Stimulated activated CD4-positive, alpha-beta T cell treated with anti-CD3 and anti-CD28 coated beads, Interleukin-4, amount 100 ng/mL, for 4 hours (primary cell): ENCODE data around the gene GALNT16.
A peak's percentile ranks its signal among the peaks of the same experiment; 100 is the strongest.
"Not testable (repeated sequence)": the region's sequence is repeated elsewhere in the genome, so short reads cannot be mapped to it uniquely, and the experiment has no call there.

ENCODE experiments used
- DNase-seq, 2 experiments: peaks; one replicate each; pipeline ENCODE4 v3.0.0-alpha.2; 2020

GALNT16 gene

DNA sequence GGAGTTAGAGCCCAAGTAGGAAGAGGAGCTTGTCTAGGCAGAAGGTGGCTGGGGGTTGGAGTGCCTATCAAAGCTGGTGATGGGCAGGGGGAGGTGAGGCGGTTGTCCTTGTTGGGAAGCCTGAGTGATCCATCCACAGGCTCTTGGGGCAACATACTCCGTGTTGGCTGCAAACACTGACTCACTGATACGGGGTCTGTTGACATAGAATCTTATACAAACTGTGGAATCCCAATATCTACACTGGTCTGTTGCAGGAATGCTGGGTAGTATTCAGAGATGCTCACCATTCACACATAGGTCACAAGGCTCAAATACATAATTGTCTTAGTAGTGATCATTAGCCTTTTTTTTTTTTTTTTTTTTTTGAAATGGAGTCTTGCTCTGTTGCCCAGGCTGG, 112.2 kb downstream of the GALNT16 start:
- no peak for DNase-seq

DNA sequence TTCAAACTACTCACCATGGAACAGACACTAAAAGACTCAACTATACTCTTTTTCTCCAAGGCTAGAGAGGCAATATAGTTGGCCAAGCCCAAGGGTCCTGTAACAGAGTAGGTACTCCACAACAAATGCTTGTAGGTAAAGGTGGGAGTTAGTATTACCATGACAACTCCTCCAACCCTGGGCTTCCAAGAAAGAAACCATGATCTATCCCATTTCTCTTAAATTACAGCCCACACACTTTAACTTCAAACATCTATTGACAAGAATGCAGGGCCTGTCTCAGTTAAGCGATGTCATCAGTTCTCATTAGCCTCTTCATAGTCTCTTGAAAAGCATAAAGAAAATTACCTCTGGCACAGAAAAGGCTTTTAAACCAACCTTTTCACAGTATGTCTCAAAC, 113.1 kb downstream of the GALNT16 start:
- no peak for DNase-seq

DNA sequence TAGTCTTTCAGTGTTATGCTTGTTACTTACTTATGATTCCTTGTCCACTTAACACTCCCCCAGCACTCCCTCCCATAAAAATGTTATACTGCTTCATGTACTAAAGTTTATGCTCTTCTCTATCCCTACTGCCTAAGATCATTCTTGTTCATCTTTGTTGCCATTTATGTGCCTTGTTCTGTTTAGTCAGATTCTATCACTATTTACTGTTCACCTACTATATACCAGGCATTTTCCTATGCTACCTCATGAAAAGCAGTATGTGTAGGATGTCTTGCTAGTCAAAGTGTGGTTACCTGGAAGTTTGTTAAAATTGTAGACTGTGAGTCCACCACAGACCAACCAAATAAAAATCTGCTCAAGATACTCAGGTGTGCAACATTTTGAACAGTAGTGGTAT, 114.3 kb downstream of the GALNT16 start:
- DNase-seq = no peak

DNA sequence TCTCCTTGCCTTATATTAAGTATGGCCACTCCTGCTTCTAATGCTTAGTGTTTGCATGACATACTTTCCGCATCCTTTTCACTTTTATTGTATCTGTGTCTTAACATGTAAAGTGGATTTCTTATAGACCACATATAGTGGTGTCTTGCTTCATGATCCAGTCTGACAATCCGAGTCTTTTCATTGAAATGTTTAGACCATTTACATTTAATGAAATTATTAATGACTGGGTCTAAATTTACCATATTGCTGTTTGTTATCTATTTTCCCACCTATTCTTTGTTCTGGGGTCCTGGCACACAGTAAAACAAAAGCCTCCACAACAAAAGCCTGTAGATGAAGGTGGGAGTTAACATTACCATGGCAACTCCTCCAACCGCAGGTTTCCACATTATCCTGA, 115.2 kb downstream of the GALNT16 start:
- no peak for DNase-seq

DNA sequence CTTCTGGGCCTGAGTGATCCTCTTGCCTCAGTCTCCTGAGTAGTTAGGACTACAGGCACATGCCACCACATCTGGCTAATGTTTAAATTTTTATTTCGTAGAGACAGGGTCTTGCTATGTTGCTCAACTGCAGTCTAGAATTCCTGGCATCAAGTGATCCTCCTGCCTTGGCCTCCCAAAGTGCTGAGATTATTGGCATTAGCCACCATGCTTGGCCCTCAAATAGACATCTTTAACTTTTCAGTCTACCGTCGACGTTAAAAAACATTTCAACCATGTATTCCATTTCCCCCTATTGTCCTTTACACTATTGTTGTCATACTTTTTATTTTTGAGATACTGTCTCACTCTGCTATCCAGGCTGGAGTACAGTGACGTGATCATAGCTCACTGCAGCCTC, 115.8 kb downstream of the GALNT16 start:
- no peak for DNase-seq

DNA sequence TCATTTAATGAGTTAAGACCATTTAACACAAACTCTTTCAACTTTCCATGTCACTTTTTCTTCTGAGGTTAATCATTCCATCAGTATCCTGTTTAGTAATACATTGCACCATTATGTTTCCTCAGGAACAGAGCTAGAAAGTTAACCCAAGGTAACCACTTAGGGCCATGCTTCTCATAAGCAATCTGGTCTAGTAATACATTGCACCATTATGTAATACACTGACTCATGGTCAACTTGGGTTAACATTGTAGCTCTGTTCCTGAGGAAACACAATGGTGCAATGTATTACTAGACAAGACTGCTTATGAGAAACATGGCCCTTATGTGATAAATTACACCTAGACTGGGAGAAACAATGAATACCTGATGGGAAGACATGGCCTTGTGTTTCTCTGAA, 116.5 kb downstream of the GALNT16 start:
- no peak for DNase-seq

DNA sequence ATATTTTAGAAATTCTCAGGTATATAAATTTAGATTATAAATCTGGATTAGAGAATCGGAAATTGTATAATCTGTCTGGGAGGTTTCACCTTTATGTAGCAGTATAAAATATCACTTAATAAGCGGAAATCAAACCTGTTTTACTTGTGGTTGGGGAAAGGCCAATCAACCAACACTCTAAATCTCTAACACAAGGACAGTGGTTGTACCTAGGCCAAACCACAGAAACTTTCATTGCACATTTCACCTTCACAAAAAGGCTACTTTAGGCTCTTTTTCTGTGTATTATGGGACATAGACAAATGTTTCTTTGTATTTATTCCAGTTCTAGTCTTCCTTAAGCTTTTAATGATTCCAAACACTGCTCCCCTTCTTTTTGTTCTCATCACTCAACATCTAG, 118.3 kb downstream of the GALNT16 start:
- DNase-seq = no peak

DNA sequence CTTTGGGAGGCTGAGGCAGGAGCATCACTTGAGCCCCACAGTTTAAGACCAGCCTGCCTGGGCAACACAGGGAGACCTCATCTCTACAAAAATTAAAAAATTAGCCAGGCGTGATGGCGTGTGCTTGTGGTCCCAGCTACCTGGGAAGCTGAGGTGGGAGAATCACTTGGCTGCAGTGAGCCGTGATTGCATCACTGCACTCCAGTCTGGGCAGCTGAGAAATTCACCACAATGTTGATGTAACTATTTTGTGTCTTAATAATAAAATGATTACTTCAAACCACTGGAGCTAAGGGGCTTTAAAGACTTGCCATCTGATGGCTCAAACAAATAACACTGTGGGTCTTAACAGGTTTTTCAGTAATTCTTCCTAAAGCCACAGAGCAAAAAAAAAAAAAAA, 127.4 kb downstream of the GALNT16 start:
- no peak for DNase-seq

DNA sequence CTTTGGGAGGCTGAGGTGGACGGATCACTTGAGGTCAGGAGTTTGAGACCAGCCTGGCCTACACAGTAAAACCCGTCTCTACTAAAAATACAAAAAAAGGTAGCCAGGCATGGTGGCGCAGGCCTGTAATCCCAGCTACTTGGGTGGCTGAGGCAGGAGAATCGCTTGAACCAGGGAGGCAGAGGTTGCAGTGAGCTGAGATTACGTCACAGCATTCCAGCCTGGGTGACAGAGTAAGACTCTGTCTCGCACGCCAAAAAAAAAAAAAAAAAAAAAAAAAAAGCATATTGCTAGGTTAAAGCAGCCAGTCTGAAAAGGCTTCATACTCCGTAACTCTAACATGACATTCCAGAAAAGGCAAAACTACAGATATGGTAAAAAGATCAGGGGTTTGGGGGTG, 131.4 kb downstream of the GALNT16 start:
- not testable (repeated sequence) for DNase-seq

DNA sequence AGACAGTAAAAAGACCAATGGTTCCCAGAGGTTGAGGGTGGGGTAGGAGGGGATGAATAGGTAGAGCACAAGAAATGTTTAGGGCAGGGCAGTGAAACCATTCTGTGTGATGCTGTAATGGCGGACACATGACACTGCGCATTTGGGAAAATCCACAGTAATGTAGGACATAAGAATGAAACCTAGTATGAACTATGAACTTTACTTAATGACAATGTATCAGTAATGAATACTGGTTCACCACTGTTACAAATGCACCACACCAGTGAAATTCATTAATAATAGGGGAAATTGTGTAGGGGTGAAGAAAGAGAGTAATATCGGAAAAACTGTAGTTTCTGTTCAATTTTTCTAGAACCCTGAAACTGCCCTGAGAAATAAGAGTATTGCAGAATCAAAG, 132.5 kb downstream of the GALNT16 start:
- no peak for DNase-seq

DNA sequence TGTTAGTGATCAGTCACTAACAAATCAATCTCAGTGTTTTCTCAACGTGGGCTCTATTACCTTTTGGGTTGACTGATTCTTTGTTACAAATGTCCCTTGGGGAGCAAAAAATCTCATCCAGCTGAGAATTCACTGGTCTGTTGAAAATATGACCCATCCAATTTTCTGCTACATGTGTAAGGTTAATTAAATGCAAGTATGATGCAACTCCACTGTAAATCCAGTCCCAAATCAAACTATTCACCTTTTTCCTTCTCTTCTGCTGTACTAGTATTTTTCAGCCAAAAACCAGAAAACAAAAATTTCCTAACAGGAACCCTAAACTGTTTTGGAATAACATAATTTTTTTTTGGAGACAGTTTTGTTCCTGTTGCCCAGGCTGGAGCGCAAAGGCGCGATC, 136.0 kb downstream of the GALNT16 start:
- no peak for DNase-seq

DNA sequence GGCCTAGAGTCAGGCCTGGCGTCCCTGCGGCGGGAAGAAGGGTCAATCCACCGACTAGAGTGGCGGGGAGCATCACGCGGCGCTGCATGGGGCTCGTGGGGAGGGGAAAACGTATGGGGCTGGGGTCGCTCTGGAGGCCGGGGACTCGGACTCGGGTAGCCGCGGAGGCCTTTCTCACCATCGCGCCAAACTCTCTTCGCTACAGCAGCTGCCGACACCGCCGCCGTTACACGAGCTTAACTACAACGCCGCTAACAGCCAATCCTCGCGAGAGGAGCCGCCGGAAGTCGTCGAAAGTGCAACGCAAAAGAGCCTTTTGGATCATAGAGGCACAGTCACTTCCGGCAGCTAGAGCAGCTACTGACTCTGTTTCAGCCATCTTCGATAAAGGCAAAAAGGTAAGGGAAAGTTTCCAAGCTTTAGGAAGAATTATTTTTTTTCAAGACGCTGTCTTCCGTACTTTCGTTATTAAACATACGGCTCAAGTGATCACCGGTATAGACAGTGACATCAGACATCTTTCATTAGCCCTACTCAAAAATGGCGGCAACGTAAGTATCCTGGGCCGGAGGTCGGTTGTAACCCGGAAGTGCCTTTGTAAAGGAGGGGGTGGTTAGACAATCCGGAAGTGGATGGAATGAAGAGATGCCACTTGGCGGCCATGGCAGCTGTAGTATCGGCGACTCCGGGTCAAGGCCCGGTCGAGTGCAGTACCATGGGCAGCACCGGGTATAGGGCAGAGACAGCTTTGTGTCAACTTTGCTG, 138.3 kb downstream of the GALNT16 start, which contains the start of the genes ERH and SLC39A9:
ERH (minus strand) TSS at position 247 of the 765 bp plus-strand sequence; CDS start at position 181, 66 bp downstream.
SLC39A9 (plus strand) TSS at position 640 of the 765 bp plus-strand sequence. CDS start 678 bp downstream, outside the sequence.
- peak; percentile 89 to 94 for DNase-seq

DNA sequence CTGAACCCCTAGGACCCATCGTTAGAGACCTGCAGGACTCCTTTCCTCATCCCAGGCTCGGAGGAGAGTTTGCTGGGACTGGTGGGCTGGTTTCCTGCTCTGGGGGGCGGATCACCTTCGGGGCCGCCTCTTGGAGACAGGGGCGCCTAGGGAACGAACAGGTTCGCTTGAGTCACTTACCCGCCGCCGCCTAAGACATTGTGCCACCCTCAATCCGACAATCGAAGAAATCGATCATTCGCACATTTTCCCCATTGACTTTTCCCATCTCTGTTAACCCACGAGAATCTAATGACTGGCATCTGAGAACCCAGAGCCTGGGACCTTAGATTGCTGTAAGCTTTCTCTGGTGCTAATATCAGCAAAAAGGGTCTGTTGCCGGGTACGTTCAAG, 138.9 kb downstream of the GALNT16 start:
- no peak for DNase-seq

DNA sequence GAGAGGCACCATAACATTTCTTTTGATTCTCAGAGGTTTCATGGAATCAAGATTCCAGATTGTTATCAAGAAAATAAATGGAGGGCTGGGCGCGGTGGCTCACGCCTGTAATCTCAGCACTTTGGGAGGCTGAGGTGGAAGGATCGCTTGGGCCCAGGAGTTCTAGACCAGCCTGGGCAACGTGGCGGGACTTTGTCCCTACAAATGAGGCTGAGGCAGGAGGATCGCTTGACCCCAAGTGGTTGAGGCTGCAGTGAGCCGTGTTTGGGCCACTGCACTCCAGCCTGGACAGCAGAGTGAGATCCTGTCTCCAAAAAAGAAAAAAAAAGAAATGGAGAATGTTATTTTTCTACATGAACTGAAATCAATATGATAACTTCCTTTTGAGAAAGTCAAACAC, 139.8 kb downstream of the GALNT16 start:
- no peak for DNase-seq

DNA sequence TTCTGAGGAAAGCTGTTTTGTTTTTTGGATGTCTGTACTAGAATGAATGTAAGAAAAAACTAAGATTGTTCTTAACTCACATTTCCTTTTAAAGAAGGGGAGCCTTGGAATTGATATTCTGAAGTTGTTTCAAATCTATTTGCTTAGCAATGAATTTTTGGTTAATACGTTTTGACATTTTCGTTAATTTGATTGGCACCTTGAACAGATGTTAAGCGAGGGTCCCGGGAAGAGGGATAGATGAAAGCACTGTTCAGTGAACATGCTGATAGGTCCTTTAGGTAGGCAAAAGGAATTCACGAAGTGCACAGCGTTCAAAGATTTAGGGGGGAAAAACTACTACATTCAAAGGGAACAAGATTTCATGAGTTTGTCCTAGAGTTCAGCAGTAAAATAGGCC, 140.2 kb downstream of the GALNT16 start:
- no peak for DNase-seq

DNA sequence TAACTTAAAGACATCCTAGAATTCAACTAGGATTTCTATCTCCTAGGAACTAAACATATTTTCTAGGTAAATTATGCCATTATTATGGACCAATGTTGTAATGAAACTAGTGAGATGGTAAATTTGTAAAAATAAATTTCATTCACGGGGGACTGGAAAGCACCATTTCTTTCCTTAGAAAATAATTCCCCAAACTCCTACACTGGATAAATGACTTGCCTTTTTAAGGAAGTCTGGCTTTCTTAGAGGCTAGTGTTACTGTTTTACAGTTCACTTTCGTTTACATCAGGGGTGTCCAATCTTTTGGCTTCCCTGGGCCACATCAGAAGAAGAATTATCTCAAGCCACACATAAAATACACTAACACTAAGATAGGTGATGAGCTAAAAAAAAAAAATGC, 141.9 kb downstream of the GALNT16 start:
- no peak for DNase-seq

DNA sequence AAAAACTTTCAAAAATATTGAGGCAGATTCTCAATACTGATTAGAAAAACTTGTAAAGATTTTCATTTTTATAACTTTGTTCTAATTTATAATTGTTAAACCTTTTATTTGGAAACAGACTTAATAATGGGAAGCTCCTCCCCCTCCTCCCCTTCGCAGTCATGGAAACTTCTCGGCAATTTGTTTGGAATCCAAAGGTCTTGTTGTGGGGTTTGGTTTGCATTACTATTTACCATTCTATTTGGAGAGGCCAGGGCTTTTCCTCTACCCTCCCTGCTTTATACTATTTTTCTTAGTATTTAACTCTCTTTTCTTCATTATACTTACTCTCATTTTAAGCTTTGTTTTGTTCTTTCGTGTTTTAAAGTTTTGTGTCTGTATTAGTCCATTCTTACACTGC, 144.5 kb downstream of the GALNT16 start:
- DNase-seq = no peak

DNA sequence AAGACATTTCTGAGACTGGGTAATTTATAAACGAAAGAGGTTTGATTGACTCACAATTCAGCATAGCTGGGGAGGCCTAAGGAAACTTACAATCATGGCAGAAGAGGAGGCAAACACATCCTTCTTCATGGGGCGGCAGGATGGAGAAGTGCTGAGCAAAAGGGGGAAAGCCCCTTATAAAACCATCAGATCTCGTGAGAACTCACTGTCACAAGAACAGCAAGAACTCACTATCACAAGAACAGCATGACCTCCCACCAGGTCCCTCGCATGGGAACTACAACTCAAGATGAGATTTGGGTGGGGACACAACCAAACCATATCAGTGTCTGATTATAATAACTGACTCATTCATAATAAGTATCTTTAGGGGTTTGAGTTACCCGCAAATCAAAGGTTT, 144.9 kb downstream of the GALNT16 start:
- no peak for DNase-seq

DNA sequence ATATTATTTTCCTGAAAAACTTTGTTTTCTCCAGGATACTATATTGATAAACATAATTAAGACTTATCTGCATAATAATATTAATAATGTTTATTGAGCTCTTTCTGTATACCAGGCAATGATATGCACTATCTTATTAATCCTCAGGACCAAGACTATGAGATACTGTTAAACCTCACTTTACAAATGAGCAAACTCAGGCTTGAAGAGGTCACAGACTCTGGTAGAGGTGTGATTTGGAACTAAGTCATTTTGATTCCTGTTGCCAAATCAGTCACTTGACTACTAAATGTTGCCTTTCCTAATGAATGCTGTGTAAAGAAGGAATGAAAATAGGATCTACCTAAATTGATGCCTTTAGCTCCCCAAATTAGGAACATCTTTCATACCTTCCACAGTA, 145.8 kb downstream of the GALNT16 start:
- DNase-seq = no peak
